Endothelial cell of umbilical vein (primary cell): ENCODE data around the gene NXPH1. TPM values are rescaled to one million over a fixed set of nuclear protein-coding genes. Genes with fewer than 3 reads are reported as not detected.

Experiments
- BruUV-seq: library from RNA; stranded (reverse); fragments of 400-500 nt; replicated peaks from 2 replicates; lab custom pipeline; 2021; lab: Mats Ljungman, UMichigan
- CTCF ChIA-PET: fragments of 300-600, 350-600 bp; sonication (Branson Sonifier 250); formaldehyde crosslinking; loops from one replicate; lab custom pipeline; 2021; ENCODE audit warnings: antibody characterized with exemption, inconsistent platforms; lab: Charles Lee
- POLR2A ChIA-PET: fragments of 300-600, 350-600 bp; sonication (Branson Sonifier 250); formaldehyde crosslinking; loops from one replicate; lab custom pipeline; 2021; ENCODE audit warnings: antibody characterized with exemption, inconsistent platforms; lab: Charles Lee
- DNase-seq: peaks from one replicate; pipeline ENCODE4 v3.0.0-alpha.2; 2011; ENCODE audit warnings: low read depth, low spot score
- FAIRE-seq: peaks from 2 replicates; lab custom pipeline; 2011; peaks lifted over from hg19 to GRCh38; lab: Jason Lieb, UNC
- H2AFZ ChIP-seq: 2 replicates; pipeline ENCODE4 v1.6.0; 2012; ENCODE audit warnings: low read depth, low read length, control low read depth, inconsistent platforms
- H3K27ac ChIP-seq: 2 replicates; pipeline ENCODE4 v1.5.1; 2011; ENCODE audit warnings: low read depth, mild to moderate bottlenecking, control low read depth, low read length, moderate library complexity; ENCODE audit not compliant: insufficient read depth
- H3K27me3 ChIP-seq, 2 experiments: 2 replicates each; pipeline versions ENCODE4 v1.6.0 to v1.6.1; 2011; ENCODE audit warnings: low read length in 2 of 2, mixed read lengths in 1 of 2; ENCODE audit not compliant: control insufficient read depth in 2 of 2, insufficient read depth in 2 of 2
- H3K36me3 ChIP-seq, 2 experiments: 2 replicates in 1 of 2; 3 replicates in 1 of 2; pipeline ENCODE4 v1.5.1; 2011; ENCODE audit warnings: low read length in 2 of 2, mild to moderate bottlenecking in 1 of 2, moderate library complexity in 1 of 2; ENCODE audit not compliant: control insufficient read depth in 2 of 2, insufficient read depth in 2 of 2; ENCODE audit errors: extremely low read depth in 1 of 2
- H3K4me1 ChIP-seq: 3 replicates; pipeline ENCODE4 v1.5.1; 2011; ENCODE audit warnings: mild to moderate bottlenecking, low read length; ENCODE audit not compliant: control insufficient read depth, insufficient read depth; ENCODE audit errors: extremely low read depth
- H3K4me2 ChIP-seq: 2 replicates; pipeline ENCODE4 v1.6.1; 2011; ENCODE audit warnings: low read length, control low read depth, mixed read lengths; ENCODE audit not compliant: insufficient read depth
- H3K4me3 ChIP-seq, 3 experiments: fragments of 200-600 bp in 1 of 3; sonication (generic), shearing (Covaris generic) in 1 of 3; replicated peaks in 1 of 3; 2 replicates each; pipeline ENCODE4 v1.5.1; 2011 to 2016; ENCODE audit warnings: control low read depth in 3 of 3, low read length in 3 of 3, mild to moderate bottlenecking in 2 of 3, inconsistent platforms in 1 of 3, low read depth in 1 of 3, moderate library complexity in 1 of 3; ENCODE audit not compliant: insufficient read depth in 1 of 3
- H3K79me2 ChIP-seq: 2 replicates; pipeline ENCODE4 v1.6.0; 2012; ENCODE audit warnings: low read length, inconsistent platforms; ENCODE audit not compliant: control insufficient read depth, insufficient read depth
- H3K9ac ChIP-seq: replicated peaks from 2 replicates; pipeline ENCODE3; 2011; ENCODE audit warnings: low read length, control low read depth; ENCODE audit not compliant: insufficient read depth; ENCODE audit errors: extremely low read depth
- H3K9me1 ChIP-seq: replicated peaks from 3 replicates; pipeline ENCODE4 v1.6.0; 2011; ENCODE audit warnings: mild to moderate bottlenecking, low read length; ENCODE audit not compliant: control insufficient read depth, insufficient read depth; ENCODE audit errors: extremely low read depth
- H3K9me3 ChIP-seq: replicated peaks from 2 replicates; pipeline ENCODE4 v1.5.1; 2012; ENCODE audit warnings: low read length, inconsistent platforms; ENCODE audit not compliant: control insufficient read depth, insufficient read depth
- H4K20me1 ChIP-seq: replicated peaks from 2 replicates; pipeline ENCODE3; 2011; ENCODE audit warnings: mild to moderate bottlenecking, low read length; ENCODE audit not compliant: control insufficient read depth, insufficient read depth; ENCODE audit errors: extremely low read depth
- CTCF ChIP-seq, 2 donors: IDR thresholded peaks; 1 replicate in 1 of 2; 2 replicates in 1 of 2; pipeline ENCODE4 v1.5.1; 2011; ENCODE audit warnings: low read length in 2 of 2, mild to moderate bottlenecking in 2 of 2, moderate library complexity in 2 of 2, control low read depth in 1 of 2, inconsistent platforms in 1 of 2, low read depth in 1 of 2; ENCODE audit not compliant: insufficient read depth in 1 of 2; ENCODE audit errors: extremely low read depth in 1 of 2
- EZH2 ChIP-seq: IDR thresholded peaks from 2 replicates; pipeline ENCODE4 v1.6.1; 2012; ENCODE audit warnings: borderline replicate concordance, low read depth, mild to moderate bottlenecking, moderate library complexity, low read length, inconsistent platforms; ENCODE audit not compliant: severe bottlenecking
- FOS ChIP-seq: IDR thresholded peaks from 2 replicates; pipeline ENCODE4 v1.6.1; 2011; ENCODE audit warnings: mild to moderate bottlenecking, low read length, moderate library complexity, borderline replicate concordance; ENCODE audit not compliant: insufficient read depth
- GATA2 ChIP-seq: IDR thresholded peaks from 2 replicates; pipeline ENCODE4 v1.7.0; 2011; ENCODE audit warnings: low read depth, mild to moderate bottlenecking, moderate library complexity, mixed read lengths, low read length; ENCODE audit not compliant: insufficient read length, insufficient read depth
- JUN ChIP-seq: IDR thresholded peaks from 2 replicates; pipeline ENCODE4 v1.6.1; 2011; ENCODE audit warnings: borderline replicate concordance, low read depth; ENCODE audit not compliant: insufficient read length, insufficient read depth
- MYC ChIP-seq: IDR thresholded peaks from one replicate; pipeline ENCODE4 v1.6.1; 2011; ENCODE audit warnings: mild to moderate bottlenecking, low read depth, low read length
- POLR2A ChIP-seq: IDR thresholded peaks from 2 replicates; pipeline ENCODE4 v1.6.1; 2012; ENCODE audit warnings: low read depth, mild to moderate bottlenecking, control low read depth, low read length
- POLR2AphosphoS5 ChIP-seq: IDR thresholded peaks from 2 replicates; pipeline ENCODE4 v1.6.1; 2012; ENCODE audit warnings: low read depth, mild to moderate bottlenecking, control low read depth, low read length, moderate library complexity; ENCODE audit not compliant: insufficient read depth
- dilution Hi-C: fragments of 300-500 bp; cut with MboI; formaldehyde crosslinking; loops from one replicate; pipeline ENCODE4 v1.15.0; 2019; ENCODE audit warnings: low sequenced_read_pairs; ENCODE audit not compliant: extremely low pct_ligation_motif_present
- intact Hi-C: fragments of 100-400 bp; cut with micrococcal nuclease; formaldehyde crosslinking; loops from one replicate; pipeline ENCODE4 v1.10.0; 2022
- polyA plus RNA-seq, 4 experiments: library from polyadenylated mRNA; depleted of rRNA in 3 of 4; stranded (reverse) in 3 of 4; unstranded in 1 of 4; fragments of >200 nt; gene quantifications; 2 replicates each; pipeline versions ENCODE4 v1.2.1 to v1.2.3, GENCODE V29; 2011 to 2012; ENCODE audit warnings: missing spikeins in 1 of 4
- total RNA-seq: library from RNA; stranded (reverse); gene quantifications from 2 replicates; pipeline ENCODE4 v1.2.3, GENCODE V29; 2021
- TF ChIP-seq, protein P1 (sequence below): IDR thresholded peaks from 2 replicates; pipeline ENCODE4 v1.6.1; 2011; ENCODE audit not compliant: insufficient read depth, insufficient read length

Gene NXPH1
- total and polyA plus RNA-seq, 2 donors (not counting 3 experiments of a cell fraction or from before 2014, with no cell fraction given): not detected

- BruUV-seq: no TSS peak
- TF ChIP-seq JUN (no peak), POLR2AphosphoS5 (no peak), EZH2 (no peak)
- Histone ChIP-seq H3K27ac (no peak overlapping the region), H3K79me2 (no peaks in the 10 kb centered on the region), H3K9me3 (no peaks in the 10 kb centered on the region), H3K4me1 (no peaks in the 10 kb centered on the region), H3K9me1 (no peaks in the 10 kb centered on the region), H3K4me3 (no peak overlapping the region), H2AFZ (no peak overlapping the region), H4K20me1 (no peaks in the 10 kb centered on the region), H3K36me3 (no peaks in the 10 kb centered on the region), H3K4me2 (no peak overlapping the region), H3K9ac (no peak overlapping the region), H3K27me3 (peaks cover 22 to 27% of the 10 kb centered on the region in 2 experiments)
- dilution Hi-C loops: no loop called here
- POLR2A ChIA-PET: no interaction called here
- no peak for DNase-seq
- FAIRE-seq: no peak
- intact Hi-C loops: no loop called here
- CTCF ChIA-PET: no interaction called here
Observed at GRCh38 chr7:8430643-8431042, 2.8 kb upstream of the NXPH1 start.

DNA sequence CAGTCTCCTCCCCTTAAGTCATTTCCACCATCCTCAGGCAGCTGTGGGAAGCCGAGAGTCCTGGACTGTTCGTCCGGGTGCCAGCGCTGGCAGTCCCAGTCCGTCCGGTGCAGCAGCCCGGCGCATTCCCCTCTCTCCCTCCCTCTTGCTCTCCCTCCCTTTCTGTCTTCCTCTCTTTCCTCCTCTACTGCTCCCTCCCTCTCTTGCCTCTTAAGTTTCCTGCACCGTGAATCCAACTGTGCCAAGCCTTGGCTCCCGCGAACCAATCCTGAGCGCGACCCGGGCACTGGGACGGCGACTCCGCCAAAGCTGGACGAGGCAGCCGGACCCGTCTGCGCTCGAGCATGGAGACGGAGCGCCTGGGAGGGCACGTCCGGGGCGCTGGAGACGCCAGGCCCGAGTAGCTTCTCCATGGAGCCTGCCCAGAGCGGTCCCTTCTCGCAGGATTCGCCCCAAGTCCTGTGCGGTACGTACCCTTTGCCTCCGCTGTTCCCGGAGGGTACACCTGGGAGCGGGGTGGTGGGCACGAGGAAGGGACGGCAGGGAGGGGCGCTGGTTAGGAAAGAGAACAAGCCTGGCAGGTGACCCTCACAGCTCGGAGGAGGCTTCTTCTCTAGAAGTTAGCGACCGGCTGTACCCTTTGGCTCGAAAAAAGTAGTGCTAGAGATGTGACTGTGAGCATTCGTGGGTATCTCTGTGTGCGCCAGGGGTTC lies 1.0 kb downstream of the NXPH1 start:
- Histone ChIP-seq H3K4me1 (no peaks in the 10 kb centered on the region), H3K27ac (no peak overlapping the region), H2AFZ (no peak overlapping the region), H3K9me3 (no peaks in the 10 kb centered on the region), H3K36me3 (no peaks in the 10 kb centered on the region), H3K9me1 (no peaks in the 10 kb centered on the region), H3K79me2 (no peaks in the 10 kb centered on the region), H3K4me3 (no peak overlapping the region), H4K20me1 (no peaks in the 10 kb centered on the region), H3K4me2 (no peak overlapping the region), H3K9ac (no peak overlapping the region), H3K27me3 (peaks cover 34 to 42% of the 10 kb centered on the region in 2 experiments)
- CTCF ChIA-PET: no interaction called here
- TF ChIP-seq FOS (no peak), GATA2 (no peak), CTCF (IDR thresholded peaks at IDR 0.05; ENCODE audit: extremely low read depth in 1 of 2, insufficient read depth in 1 of 2, low read depth in 1 of 2, low read length in 2 of 2) (no peak), POLR2AphosphoS5 (no peak), MYC (no peak), POLR2A (no peak), EZH2 (peak; percentile 65)
- TF ChIP-seq, protein P1, sequence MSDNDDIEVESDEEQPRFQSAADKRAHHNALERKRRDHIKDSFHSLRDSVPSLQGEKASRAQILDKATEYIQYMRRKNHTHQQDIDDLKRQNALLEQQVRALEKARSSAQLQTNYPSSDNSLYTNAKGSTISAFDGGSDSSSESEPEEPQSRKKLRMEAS: no peak
- intact Hi-C loops: loop anchor here (5.0 kb wide), 1 partner anchor 1978 kb away; no protein-coding TSS in a partner anchor
- no peak for DNase-seq
- no TSS peak for BruUV-seq
- dilution Hi-C loops: no loop called here
- FAIRE-seq: no peak
- POLR2A ChIA-PET: no interaction called here
